NB4 (cell line): ENCODE data around the gene EPB41L2.

Experiments
- POLR2A ChIP-seq: IDR thresholded peaks from 2 replicates; pipeline ENCODE4 v1.6.1; 2011; ENCODE audit warnings: mild to moderate bottlenecking; ENCODE audit not compliant: insufficient read length; ENCODE audit errors: extremely low read depth
- TF ChIP-seq, protein P1 (sequence below): IDR thresholded peaks from one replicate; pipeline ENCODE4 v1.5.1; 2012; ENCODE audit warnings: low read depth, low read length

DNA sequence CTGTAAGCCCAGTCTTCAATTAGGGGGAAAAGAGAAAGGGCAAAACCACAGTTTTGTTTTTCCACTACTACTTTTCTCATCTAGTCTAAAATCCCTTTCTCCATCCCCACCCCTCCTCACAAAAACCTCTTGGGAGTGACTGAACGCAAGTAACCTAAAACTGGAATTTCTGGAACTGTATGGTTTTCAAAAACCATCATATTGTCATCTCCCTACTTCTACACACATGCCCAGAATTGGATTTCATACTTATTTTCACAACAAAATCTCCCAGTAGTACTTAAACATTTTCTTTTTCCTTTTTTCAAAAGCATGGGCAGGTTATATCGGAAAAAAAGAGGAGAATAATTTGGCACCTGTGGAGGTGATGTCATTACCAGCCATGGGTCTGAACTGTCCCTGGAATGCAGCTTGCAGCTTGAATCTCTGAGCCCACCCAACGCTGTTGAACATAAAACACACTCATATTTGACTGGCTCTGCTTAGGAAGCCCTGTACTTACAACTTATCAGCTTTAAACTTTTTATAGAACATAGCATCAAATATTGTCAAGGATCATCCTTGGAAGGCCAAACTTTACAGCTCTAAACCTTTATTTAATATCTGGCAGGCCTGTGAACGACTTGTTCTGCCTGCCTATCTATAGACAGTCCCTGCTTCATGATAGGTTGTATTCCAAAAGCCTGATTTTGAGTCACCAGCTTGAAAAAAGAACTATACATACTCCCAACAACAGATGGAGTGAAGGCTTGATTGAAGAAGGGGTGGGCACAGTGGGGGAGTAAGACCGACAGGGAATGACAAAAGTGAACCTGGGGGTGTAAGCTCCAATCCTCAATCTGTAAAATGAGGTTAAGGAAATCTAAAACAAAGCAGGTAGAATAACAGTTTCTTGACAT is 59.3 kb downstream of the EPB41L2 start:
- TF ChIP-seq, protein P1, sequence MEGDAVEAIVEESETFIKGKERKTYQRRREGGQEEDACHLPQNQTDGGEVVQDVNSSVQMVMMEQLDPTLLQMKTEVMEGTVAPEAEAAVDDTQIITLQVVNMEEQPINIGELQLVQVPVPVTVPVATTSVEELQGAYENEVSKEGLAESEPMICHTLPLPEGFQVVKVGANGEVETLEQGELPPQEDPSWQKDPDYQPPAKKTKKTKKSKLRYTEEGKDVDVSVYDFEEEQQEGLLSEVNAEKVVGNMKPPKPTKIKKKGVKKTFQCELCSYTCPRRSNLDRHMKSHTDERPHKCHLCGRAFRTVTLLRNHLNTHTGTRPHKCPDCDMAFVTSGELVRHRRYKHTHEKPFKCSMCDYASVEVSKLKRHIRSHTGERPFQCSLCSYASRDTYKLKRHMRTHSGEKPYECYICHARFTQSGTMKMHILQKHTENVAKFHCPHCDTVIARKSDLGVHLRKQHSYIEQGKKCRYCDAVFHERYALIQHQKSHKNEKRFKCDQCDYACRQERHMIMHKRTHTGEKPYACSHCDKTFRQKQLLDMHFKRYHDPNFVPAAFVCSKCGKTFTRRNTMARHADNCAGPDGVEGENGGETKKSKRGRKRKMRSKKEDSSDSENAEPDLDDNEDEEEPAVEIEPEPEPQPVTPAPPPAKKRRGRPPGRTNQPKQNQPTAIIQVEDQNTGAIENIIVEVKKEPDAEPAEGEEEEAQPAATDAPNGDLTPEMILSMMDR, result no peak
- no peak for TF ChIP-seq POLR2A
